ENCODE data around the gene UVRAG.
A peak's percentile ranks its signal among the peaks of the same experiment; 100 is the strongest.
"Not testable (repeated sequence)": the region's sequence is repeated elsewhere in the genome, so short reads cannot be mapped to it uniquely, and the experiment has no call there.

Gene UVRAG

DNA sequence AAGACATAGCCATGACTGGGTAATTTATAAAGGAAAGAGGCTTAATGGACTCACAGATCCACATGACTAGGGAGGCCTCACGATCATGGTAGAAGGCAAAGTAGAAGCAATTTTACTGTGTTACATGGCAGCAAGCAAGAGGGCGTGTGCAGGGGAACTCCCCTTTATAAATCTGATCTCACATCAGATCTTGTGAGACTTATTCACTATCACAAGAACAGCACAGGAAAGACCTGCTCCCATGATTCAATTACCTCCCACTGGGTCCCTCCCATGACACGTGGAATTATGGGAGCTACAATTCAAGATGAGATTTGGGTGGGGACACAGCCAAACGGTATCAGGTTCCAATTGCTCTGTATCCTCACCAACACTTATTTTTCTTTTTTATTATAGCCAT lies 261.2 kb downstream of the UVRAG start:
- DNase-seq (ENCODE audit: low spot score in 2 of 2); H3K36me3 ChIP-seq (replicated peaks); H3K9me3 ChIP-seq; H3K4me1 ChIP-seq; H3K4me3 ChIP-seq; in situ Hi-C loops (cut with MboI; ENCODE audit: low sequenced_read_pairs); H3K27me3 ChIP-seq (ENCODE audit: low read depth): not testable (repeated sequence)

DNA sequence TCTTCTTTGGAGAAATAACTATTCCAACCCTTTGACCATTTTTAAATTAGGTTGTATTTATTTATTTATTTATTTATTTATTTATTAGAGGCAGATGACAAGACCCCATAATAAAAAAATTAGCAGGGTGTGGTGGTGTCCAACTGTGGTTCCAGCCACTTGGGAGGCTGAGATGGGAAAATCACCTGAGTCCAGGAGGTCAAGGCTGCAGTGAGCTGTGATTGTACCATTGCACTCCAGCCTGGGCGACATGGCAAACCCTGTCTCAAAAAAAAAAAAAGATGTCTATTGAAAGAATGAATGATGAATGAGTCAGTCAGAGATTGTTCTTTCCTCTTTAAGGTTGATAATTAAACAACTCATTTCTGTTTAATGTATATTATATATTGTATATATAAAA lies 261.7 kb downstream of the UVRAG start:
- in situ Hi-C loops (cut with MboI; ENCODE audit: low sequenced_read_pairs): no loop called here
- Histone ChIP-seq H3K27me3 (ENCODE audit: low read depth) (no peaks in the 10 kb centered on the region), H3K9me3 (no peaks in the 10 kb centered on the region), H3K4me1 (peaks cover 4% of the 10 kb centered on the region), H3K4me3 (no peak overlapping the region), H3K36me3 (replicated peaks) (no peaks in the 10 kb centered on the region)
- DNase-seq (ENCODE audit: low spot score in 2 of 2): no peak

DNA sequence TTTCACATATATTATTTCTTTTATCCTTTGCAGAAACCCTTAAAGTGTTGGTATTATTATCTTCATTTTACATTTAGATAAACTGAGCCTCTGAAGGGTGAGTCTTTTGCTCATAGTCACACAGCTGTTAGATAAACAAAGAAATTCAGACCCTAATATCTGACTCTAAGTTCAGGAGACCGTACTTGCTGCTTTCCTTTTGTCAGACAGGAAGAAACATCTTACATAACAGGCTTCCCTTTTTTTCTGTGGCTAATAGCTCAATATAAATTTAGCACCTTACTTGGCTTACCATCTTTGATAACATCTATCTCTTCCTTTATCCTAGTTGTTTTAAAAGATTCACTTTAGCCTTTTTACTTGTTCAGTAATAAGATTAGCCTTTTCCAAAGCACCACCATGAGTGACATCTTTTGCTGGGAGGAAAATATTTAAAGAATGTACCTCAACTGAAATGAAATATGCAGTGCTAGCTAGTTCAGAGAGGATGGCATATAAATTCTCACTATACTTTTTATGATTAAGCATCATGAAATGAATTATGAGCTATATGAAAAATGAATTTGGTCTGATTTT lies 262.7 kb downstream of the UVRAG start:
- H3K4me1 ChIP-seq: peaks cover 4% of the 10 kb centered on the region
- H3K27me3 ChIP-seq (ENCODE audit: low read depth): no peaks in the 10 kb centered on the region
- DNase-seq (ENCODE audit: low spot score in 2 of 2): no peak
- H3K4me3 ChIP-seq: no peak overlapping the region
- in situ Hi-C loops (cut with MboI; ENCODE audit: low sequenced_read_pairs): no loop called here
- H3K9me3 ChIP-seq: no peaks in the 10 kb centered on the region
- no peaks in the 10 kb centered on the region for H3K36me3 ChIP-seq (replicated peaks)

DNA sequence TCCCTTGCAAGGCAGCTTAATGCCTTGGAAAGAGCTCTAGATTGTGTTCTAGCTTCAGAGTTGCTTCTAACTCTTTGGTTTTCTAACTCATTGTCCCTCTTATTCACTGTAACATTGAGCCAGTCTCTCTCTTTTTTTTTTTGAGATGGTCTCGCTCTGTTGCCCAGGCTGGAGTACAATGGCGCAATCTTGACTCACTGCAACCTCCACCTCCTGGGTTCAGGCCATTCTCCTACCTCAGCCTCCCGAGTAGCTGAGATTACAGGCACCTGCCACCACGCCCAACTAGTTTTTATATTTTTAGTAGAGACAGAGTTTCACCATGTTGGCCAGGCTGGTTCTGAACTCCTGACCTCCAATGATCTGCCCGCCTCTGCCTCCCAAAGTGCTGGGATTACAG lies 266.1 kb downstream of the UVRAG start:
- H3K36me3 ChIP-seq (replicated peaks); H3K27me3 ChIP-seq (ENCODE audit: low read depth); in situ Hi-C loops (cut with MboI; ENCODE audit: low sequenced_read_pairs); H3K9me3 ChIP-seq; H3K4me3 ChIP-seq; DNase-seq (ENCODE audit: low spot score in 2 of 2): not testable (repeated sequence)
- peaks cover 29% of the 10 kb centered on the region for H3K4me1 ChIP-seq

DNA sequence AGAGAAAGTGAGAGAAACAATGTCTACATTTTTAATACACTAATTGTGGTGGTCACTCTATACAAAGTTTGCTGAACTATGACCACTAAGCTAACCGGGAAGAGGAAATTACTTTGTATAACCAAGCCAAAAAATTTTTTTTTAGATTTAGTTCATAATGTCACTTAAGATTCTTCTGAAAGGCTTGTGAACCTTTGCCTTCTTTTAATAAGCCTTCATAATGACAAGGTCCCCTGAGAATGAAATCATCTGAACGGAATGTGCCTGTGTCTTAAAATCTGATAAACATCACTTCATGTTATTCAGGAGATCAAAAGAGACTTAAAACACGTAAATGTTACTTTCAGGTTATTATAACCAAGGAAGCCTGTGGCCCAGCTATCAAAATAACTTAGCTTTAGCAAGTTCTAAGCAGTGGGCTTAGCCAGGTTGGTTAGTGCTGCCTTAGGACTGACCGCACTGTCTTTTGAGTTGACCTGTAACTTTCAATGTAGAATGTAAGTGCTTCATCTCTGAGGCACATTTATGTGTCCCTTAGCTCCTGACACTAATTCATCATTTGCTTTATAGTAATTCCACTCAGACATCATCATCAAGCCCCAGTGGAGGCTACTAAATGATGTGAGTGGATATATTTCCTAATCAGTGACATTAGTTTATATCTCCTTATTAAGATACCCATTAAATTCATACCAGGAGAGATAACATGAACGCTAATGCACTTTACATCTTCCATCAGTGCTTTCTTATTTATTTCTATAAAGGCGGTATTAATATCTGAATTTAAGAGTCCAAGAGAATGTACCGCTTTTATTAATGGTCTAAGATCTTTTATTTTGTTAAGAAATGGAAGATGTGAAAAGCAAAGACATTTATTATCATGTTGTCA lies 268.8 kb downstream of the UVRAG start:
- Histone ChIP-seq H3K4me3 (no peak overlapping the region), H3K9me3 (no peaks in the 10 kb centered on the region), H3K4me1 (peaks cover 31% of the 10 kb centered on the region), H3K36me3 (replicated peaks) (no peaks in the 10 kb centered on the region), H3K27me3 (ENCODE audit: low read depth) (no peaks in the 10 kb centered on the region)
- DNase-seq (ENCODE audit: low spot score in 2 of 2): peak in 1 of 2 experiments; percentile 36
- in situ Hi-C loops (cut with MboI; ENCODE audit: low sequenced_read_pairs): no loop called here

DNA sequence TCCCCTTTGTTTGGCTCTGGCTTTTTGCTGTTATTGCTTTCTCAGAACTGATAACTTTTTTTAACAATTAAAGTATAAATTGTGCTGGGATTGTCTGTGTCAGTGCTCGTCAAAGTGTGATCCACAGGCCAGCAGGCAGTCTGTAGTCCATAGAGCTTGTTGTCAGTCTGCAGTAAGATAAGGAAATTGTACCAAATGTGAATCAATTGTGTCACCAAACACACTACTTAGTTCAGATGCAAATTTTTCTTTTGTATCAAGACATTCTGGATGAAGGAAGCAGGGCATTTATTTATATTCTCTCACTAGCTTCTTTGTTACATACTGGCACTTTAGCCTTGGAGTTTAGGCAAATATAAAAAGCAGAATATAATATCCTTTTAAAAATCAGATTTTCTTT lies 270.3 kb downstream of the UVRAG start:
- Histone ChIP-seq H3K4me3 (no peak overlapping the region), H3K27me3 (ENCODE audit: low read depth) (no peaks in the 10 kb centered on the region), H3K4me1 (peaks cover 31% of the 10 kb centered on the region), H3K36me3 (replicated peaks) (no peaks in the 10 kb centered on the region), H3K9me3 (no peaks in the 10 kb centered on the region)
- in situ Hi-C loops (cut with MboI; ENCODE audit: low sequenced_read_pairs): no loop called here
- DNase-seq (ENCODE audit: low spot score in 2 of 2): peak; percentile 30 to 92

DNA sequence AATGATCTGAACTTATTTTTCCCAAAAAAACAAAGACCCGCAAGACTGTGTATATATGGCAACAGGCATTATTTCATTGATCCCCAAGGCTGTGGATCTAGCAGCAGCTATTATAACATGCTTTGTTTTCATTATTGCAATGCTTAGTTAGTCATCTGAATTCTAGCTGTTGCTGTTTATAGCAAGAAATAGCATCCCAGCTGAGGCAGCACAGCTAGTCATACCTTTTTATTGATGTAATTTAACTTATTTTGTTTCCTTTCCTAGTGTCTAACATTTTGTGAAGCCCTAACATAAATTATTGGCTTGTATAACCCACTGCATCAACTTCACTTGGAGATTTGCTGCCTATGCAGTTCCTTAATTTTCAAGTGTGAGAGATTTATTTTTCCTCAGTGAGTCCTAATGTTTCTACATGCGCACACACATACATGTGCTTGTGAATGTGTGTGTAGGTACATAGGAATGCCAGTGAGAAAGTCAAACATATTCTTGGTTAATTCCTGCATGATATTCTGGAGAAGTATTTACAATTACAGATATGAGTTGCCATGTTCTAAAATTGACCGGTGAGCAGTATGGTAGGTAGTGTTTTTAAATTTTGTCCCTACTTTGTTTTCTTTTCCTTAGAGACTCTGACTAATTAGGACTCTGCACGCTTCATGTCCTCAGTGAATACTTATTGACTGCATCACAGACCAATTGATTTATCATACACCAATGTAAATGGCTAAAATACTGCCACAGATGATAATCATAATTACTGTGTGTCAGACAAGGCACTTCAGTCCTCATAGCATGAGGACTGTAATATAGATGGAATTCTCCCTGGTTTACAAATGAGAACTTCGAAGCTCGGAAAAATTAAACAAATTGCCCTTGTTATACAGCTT lies 272.0 kb downstream of the UVRAG start:
- no peak for DNase-seq (ENCODE audit: low spot score in 2 of 2)
- Histone ChIP-seq H3K4me1 (peaks cover 31% of the 10 kb centered on the region), H3K36me3 (replicated peaks) (no peaks in the 10 kb centered on the region), H3K9me3 (no peaks in the 10 kb centered on the region; the same call in 1 of the 2 replicates), H3K4me3 (no peak overlapping the region), H3K27me3 (ENCODE audit: low read depth) (no peaks in the 10 kb centered on the region)
- in situ Hi-C loops (cut with MboI; ENCODE audit: low sequenced_read_pairs): no loop called here

DNA sequence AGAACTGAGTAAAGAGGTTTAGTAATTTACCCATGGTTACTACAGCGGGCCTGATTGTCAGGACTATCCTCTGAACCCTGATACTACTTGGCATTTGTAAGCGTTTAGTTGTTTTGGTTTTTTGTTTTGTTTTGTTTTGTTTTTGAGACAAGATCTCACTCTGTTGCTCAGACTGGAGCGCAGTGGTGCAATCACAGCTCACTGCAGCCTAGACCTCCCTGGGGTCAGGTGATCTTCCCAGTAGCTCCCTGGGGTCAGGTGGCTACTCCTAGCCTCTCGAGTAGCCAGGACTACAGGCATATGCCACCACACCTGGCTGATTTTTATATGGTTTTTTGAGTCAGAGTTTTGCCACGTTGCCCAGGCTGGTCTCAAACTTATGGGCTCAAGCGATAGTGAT lies 272.7 kb downstream of the UVRAG start:
- Histone ChIP-seq H3K4me3 (no peak overlapping the region), H3K4me1 (peaks cover 31% of the 10 kb centered on the region), H3K9me3 (no peaks in the 10 kb centered on the region; the same call in 1 of the 2 replicates), H3K27me3 (ENCODE audit: low read depth) (no peaks in the 10 kb centered on the region), H3K36me3 (replicated peaks) (no peaks in the 10 kb centered on the region)
- in situ Hi-C loops (cut with MboI; ENCODE audit: low sequenced_read_pairs): no loop called here
- DNase-seq (ENCODE audit: low spot score in 2 of 2): no peak

DNA sequence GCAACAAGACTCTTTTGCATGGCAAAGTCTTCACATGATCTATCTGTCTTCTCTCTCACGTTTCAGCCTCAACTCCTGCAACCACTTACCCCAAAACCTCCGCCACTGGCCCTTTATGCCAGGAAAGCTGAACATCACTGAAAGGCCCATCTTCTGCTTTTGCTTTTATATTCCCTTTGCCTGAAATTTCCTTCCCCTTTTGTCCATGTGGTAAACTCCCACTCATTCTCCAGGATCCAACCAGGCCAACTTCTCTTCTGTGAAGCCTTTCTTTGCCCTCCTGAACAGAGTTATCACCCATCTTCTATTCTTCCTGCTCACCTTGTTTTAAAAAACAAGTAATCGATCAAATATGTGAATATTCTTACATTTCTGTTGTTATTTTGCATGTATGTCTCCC lies 273.5 kb downstream of the UVRAG start:
- Histone ChIP-seq H3K9me3 (no peaks in the 10 kb centered on the region; the same call in 1 of the 2 replicates), H3K27me3 (ENCODE audit: low read depth) (no peaks in the 10 kb centered on the region), H3K4me3 (no peak overlapping the region), H3K36me3 (replicated peaks) (no peaks in the 10 kb centered on the region), H3K4me1 (peaks cover 25% of the 10 kb centered on the region)
- in situ Hi-C loops (cut with MboI; ENCODE audit: low sequenced_read_pairs): no loop called here
- DNase-seq (ENCODE audit: low spot score in 2 of 2): no peak

DNA sequence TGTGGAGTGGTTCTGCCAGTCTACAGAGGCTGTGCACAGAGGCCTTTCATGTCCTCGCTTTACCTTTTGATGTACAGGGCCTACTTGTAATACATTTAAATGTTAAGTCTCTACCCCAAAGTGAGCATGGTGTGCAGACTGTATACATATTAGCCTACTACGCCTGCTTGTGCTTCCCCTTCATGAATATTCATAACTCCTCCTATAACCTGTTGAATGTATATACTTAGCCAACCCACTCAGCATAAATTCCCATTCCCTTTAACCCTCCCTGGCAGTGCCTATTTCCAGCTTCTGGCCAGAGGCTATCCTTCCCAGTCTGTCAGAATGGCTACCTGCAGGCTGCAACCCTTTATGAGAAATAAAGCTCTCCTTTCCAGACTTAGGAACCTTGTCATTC lies 275.2 kb downstream of the UVRAG start:
- in situ Hi-C loops (cut with MboI; ENCODE audit: low sequenced_read_pairs): no loop called here
- Histone ChIP-seq H3K36me3 (replicated peaks) (no peaks in the 10 kb centered on the region), H3K27me3 (ENCODE audit: low read depth) (no peaks in the 10 kb centered on the region), H3K4me3 (no peak overlapping the region), H3K9me3 (no peaks in the 10 kb centered on the region; the same call in 1 of the 2 replicates), H3K4me1 (peaks cover 9% of the 10 kb centered on the region)
- DNase-seq (ENCODE audit: low spot score in 2 of 2): no peak

DNA sequence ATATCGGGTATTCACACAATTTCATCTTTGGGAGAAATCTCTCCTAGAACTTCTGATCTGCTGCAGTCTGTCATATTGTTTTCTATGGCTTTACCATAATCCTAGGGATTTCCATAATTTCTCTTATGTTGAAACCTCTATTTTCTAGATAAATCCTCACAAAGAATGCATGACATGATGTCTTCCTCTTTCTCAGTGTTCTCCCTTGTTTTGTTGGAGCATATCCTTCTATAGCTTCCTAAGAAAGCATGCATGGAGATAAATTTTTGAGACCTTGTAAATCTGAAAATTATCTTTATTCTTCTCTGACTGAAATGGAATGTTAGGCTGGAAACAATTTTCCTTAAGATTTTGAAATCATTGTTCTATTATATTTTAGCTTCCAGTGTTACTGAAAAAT lies 275.8 kb downstream of the UVRAG start:
- no peaks in the 10 kb centered on the region for H3K27me3 ChIP-seq (ENCODE audit: low read depth)
- DNase-seq (ENCODE audit: low spot score in 2 of 2): no peak
- no peaks in the 10 kb centered on the region; the same call in 1 of the 2 replicates for H3K9me3 ChIP-seq
- peaks cover 4% of the 10 kb centered on the region for H3K4me1 ChIP-seq
- no peak overlapping the region for H3K4me3 ChIP-seq
- in situ Hi-C loops (cut with MboI; ENCODE audit: low sequenced_read_pairs): no loop called here
- H3K36me3 ChIP-seq (replicated peaks): no peaks in the 10 kb centered on the region

DNA sequence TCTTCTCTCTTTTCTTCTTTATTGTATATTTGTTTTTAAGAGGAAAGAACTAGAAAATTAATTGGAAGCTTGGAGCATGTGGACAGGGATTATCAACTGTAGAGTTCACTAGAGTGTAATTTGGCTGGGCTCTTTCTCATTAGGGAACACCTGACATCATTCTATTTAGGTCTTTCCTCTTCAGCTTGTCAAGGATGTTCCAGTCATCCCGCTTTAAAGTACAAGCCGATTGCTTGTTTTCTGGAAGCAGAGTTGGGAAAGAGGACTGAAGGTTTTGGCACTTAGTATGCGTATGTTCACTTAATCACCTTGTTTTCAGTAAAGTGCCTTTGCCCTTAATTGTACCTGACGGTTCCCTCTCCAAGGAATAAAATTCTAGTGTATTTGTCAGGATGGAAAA lies 279.7 kb downstream of the UVRAG start:
- no peak overlapping the region for H3K4me3 ChIP-seq
- no peaks in the 10 kb centered on the region for H3K27me3 ChIP-seq (ENCODE audit: low read depth)
- in situ Hi-C loops (cut with MboI; ENCODE audit: low sequenced_read_pairs): no loop called here
- no peaks in the 10 kb centered on the region; the same call in 1 of the 2 replicates for H3K9me3 ChIP-seq
- H3K36me3 ChIP-seq (replicated peaks): no peaks in the 10 kb centered on the region
- H3K4me1 ChIP-seq: 0 out of 2 replicates have a peak, but pooled peaks cover 4% of the 10 kb centered on the region
- no peak for DNase-seq (ENCODE audit: low spot score in 2 of 2)

DNA sequence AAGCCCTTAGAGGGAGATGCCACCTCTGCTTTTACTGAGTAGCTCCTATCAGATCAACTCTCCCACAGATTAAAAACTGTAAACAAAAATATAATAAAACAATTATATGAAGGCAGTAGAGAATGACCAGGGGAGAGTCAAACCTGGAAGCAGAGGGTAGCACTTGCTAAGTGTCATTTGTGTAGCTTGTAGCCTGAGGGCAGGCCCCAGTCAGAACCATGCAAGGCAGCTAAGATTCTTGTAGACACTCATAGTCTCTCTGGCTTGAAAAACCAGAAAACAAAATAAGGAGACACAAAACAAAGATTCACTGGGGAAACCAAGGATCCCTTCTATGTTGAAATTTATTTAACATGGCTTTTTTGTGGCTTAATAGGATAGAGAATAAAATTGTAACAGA lies 280.9 kb downstream of the UVRAG start:
- Histone ChIP-seq H3K36me3 (replicated peaks) (no peaks in the 10 kb centered on the region), H3K27me3 (ENCODE audit: low read depth) (no peaks in the 10 kb centered on the region), H3K4me1 (0 out of 2 replicates have a peak, but pooled peaks cover 4% of the 10 kb centered on the region), H3K4me3 (no peak overlapping the region), H3K9me3 (no peaks in the 10 kb centered on the region; the same call in 1 of the 2 replicates)
- DNase-seq (ENCODE audit: low spot score in 2 of 2): no peak
- in situ Hi-C loops (cut with MboI; ENCODE audit: low sequenced_read_pairs): no loop called here
